Right lobe of liver (tissue), 4 donors: ENCODE results near the gene ARID5B.

Experiments used
- CTCF ChIP-seq, 4 donors: fragments of 200-600 bp in 3 of 4; fragments of 450-650 bp in 1 of 4; IDR thresholded peaks; one replicate each; pipeline versions ENCODE4 v1.5.1 to v1.8.0; 2016 to 2022; ENCODE audit warnings: antibody characterized with exemption in 4 of 4, mild to moderate bottlenecking in 2 of 4
- POLR2A ChIP-seq: fragments of 450-650 bp; IDR thresholded peaks from one replicate; pipeline ENCODE4 v1.6.1; 2017; ENCODE audit warnings: antibody characterized with exemption, mild to moderate bottlenecking
- donor health status: DM: no; HTN: no; CAD: no.
- donor health status: DM: no; HTN: no; CAD: no.
- donor health status: DM: no; HTN: yes; CAD: no.

GRCh38 chr10:62080905-62081304 is 179.4 kb downstream of the ARID5B start:
- TF ChIP-seq CTCF (IDR thresholded peaks at IDR 0.05) (no peak), POLR2A (no peak)
